HEK293 (cell line): ENCODE results near the gene CEP170B.
"Not testable (repeated sequence)": the region's sequence is repeated elsewhere in the genome, so short reads cannot be mapped to it uniquely, and the experiment has no call there.

ENCODE experiments used
- CTCF ChIA-PET: fragments of 350-600 bp; formaldehyde crosslinking; extraction: SDS; loops from one replicate; lab custom pipeline; 2021; ENCODE audit warnings: antibody characterized with exemption; lab: Yijun Ruan, JAX
- POLR2A ChIA-PET: fragments of 300-600 bp; formaldehyde crosslinking; extraction: SDS; loops from one replicate; lab custom pipeline; 2020; ENCODE audit warnings: antibody characterized with exemption, inconsistent platforms; lab: Yijun Ruan, JAX
- H3K27ac ChIP-seq: fragments of 200-500 bp; sonication (Bioruptor generic); 2 replicates; pipeline ENCODE4 v1.5.1; 2014; ENCODE audit warnings: low read depth, low read length, control low read depth, inconsistent platforms; ENCODE audit errors: extremely low read depth
- H3K36me3 ChIP-seq, 2 experiments: fragments of 200-500 bp in 1 of 2; sonication (Bioruptor generic) in 1 of 2; 1 replicate in 1 of 2; 2 replicates in 1 of 2; pipeline ENCODE4 v1.5.1; 2014 to 2017; ENCODE audit warnings: inconsistent platforms in 2 of 2, low read length in 2 of 2; ENCODE audit not compliant: control insufficient read depth in 2 of 2, insufficient read depth in 1 of 2
- H3K4me1 ChIP-seq: fragments of 200-500 bp; sonication (Bioruptor generic); 2 replicates; pipeline ENCODE4 v1.5.1; 2014; ENCODE audit warnings: mild to moderate bottlenecking, low read length, inconsistent platforms; ENCODE audit not compliant: control insufficient read depth, insufficient read depth
- H3K4me3 ChIP-seq: 2 replicates; pipeline ENCODE4 v1.5.1; 2011; ENCODE audit warnings: low read depth, mild to moderate bottlenecking, control low read depth, low read length, moderate library complexity
- H3K9me3 ChIP-seq: fragments of 200-500 bp; sonication (Bioruptor generic); 2 replicates; pipeline ENCODE4 v1.5.1; 2014; ENCODE audit warnings: low read depth, low read length, inconsistent platforms; ENCODE audit not compliant: control insufficient read depth, insufficient read depth
- EGR2 ChIP-seq: fragments of 450-650 bp; formaldehyde crosslinking; IDR thresholded peaks from 2 replicates; pipeline ENCODE4 v1.5.1; 2016; ENCODE audit warnings: low read depth, missing biosample characterization, missing genetic modification characterization
- ZNF121 ChIP-seq: fragments of 450-650 bp; formaldehyde crosslinking; IDR thresholded peaks from 2 replicates; pipeline ENCODE4 v1.5.1; 2016; ENCODE audit warnings: missing biosample characterization, missing genetic modification characterization
- ZNF510 ChIP-seq: fragments of 450-650 bp; formaldehyde crosslinking; IDR thresholded peaks from 2 replicates; pipeline ENCODE4 v1.5.1; 2018; ENCODE audit warnings: mild to moderate bottlenecking, missing genetic modification characterization, missing biosample characterization; ENCODE audit not compliant: insufficient replicate concordance
- TF ChIP-seq, protein P1 (sequence below): fragments of 450-650 bp; formaldehyde crosslinking; IDR thresholded peaks from 2 replicates; pipeline ENCODE4 v1.5.1; 2016; ENCODE audit warnings: missing biosample characterization, missing genetic modification characterization

The CEP170B gene

DNA sequence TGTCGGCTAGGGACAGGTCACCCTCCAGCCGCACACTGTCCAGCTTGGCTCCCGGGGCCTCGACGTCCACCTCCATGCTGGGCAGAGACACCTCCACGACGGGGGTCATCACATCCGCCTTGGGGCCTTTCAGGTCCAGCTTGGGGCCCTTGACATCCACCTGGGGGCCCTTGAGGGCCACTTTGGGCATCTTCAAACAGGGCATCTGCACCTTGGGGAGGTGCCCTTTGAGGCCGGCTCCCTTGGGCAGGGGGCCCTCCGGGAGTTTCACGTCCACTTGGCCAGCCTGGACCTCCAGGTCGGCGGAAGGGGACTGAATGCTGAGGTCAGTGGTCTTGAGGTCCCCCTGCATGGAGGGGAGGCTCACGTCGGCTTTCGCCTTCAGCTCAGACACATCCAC is 77.5 kb downstream of the CEP170B start (continued):
- TF ChIP-seq, protein P1, sequence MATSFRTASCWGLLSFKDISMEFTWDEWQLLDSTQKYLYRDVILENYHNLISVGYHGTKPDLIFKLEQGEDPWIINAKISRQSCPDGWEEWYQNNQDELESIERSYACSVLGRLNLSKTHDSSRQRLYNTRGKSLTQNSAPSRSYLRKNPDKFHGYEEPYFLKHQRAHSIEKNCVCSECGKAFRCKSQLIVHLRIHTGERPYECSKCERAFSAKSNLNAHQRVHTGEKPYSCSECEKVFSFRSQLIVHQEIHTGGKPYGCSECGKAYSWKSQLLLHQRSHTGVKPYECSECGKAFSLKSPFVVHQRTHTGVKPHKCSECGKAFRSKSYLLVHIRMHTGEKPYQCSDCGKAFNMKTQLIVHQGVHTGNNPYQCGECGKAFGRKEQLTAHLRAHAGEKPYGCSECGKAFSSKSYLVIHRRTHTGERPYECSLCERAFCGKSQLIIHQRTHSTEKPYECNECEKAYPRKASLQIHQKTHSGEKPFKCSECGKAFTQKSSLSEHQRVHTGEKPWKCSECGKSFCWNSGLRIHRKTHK (tag by site-specific recombination) = no peak
- TF ChIP-seq ZNF121 (tag by site-specific recombination) (no peak), ZNF510 (tag by site-specific recombination) (no peak), EGR2 (no peak)
- TF ChIP-seq, all 188 proteins: peak for 0

DNA sequence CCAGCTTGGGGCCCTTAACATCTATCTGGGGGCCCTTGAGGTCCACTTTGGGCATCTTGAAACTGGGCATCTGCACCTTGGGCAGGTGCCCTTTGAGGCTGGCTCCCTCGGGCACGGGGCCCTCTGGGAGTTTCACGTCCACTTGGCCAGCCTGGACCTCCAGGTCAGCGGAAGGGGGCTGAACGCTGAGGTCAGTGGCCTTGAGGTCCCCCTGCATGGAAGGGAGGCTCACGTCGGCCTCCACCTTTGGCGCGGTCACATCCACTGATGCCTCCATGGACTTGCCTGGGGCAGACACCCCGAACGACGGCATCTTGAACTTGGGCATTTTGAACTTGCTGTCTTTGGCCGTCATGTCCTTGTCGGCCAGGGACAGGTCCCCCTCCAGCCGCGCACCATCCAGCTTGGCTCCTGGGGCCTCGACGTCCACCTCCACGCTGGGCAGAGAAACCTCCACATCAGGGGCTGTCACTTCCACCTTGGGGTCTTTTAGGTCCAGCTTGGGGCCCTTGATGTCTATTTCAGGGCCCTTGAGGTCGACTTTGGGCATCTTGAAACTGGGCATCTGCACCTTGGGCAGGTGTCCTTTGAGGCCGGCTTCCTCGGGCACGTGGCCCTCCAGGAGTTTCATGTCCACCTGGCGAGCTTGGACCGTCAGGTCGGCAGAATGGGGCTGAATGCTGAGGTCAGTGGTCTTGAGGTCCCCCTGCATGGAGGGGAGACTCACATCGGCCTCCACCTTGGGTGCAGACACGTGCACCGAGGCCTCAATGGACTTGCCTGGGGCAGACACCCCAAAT is 78.3 kb downstream of the CEP170B start:
- H3K9me3 ChIP-seq, H3K4me1 ChIP-seq, H3K36me3 ChIP-seq, H3K27ac ChIP-seq, H3K4me3 ChIP-seq, POLR2A ChIA-PET: not testable (repeated sequence)
- CTCF ChIA-PET = interaction anchor here (0.6 kb wide), 1 partner anchor 584 kb away, joined by 3 read pairs; no protein-coding TSS in a partner anchor

DNA sequence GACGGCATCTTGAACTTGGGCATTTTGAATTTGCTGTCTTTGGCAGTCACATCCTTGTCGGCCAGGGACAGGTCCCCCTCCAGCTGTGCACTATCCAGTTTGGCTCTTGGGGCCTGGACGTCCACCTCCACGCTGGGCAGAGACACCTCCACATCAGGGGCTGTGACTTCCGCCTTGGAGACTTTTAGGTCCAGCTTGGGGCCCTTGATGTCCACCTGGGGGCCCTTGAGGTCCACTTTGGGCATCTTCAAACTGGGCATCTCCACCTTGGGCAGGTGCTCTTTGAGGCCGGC is 78.9 kb downstream of the CEP170B start:
- CTCF ChIA-PET = interaction anchor here (0.6 kb wide), 2 partner anchors 19 to 583 kb away, joined by 3 read pairs; no protein-coding TSS in a partner anchor
- H3K4me3 ChIP-seq, H3K27ac ChIP-seq, H3K9me3 ChIP-seq, POLR2A ChIA-PET, H3K4me1 ChIP-seq, H3K36me3 ChIP-seq: not testable (repeated sequence)

DNA sequence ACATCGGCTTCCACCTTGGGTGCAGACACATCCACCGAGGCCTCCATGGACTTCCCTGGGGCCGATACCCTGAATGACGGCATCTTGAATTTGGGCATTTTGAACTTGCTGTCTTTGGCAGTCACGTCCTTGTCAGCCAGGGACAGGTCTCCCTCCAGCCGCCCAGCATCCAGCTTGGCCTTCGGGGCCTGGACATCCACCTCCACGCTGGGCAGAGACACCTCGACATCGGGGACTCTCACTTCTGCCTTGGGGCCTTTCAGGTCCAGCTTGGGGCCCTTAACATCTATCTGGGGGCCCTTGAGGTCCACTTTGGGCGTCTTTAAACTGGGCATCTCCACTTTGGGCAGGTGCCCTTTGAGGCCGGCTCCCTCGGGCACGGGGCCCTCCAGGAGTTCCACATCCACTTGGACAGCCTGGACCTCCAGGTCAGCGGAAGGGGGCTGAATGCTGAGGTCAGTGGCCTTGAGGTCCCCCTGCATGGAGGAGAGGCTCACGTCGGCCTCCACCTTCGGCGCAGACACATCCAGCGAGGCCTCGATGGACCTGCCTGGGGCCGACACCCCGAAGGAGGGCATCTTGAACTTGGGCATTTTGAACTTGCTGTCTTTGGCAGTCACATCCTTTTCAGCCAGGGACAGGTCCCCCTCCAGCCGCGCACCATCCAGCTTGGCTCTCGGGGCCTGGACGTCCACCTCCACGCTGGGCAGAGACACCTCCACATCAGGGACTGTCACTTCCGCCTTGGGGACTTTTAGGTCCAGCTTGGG is 79.6 kb downstream of the CEP170B start:
- H3K27ac ChIP-seq, H3K9me3 ChIP-seq, POLR2A ChIA-PET, H3K4me1 ChIP-seq, H3K4me3 ChIP-seq, H3K36me3 ChIP-seq: not testable (repeated sequence)
- CTCF ChIA-PET = interaction anchor here (0.6 kb wide), 1 partner anchor 18 kb away, joined by 3 read pairs; no protein-coding TSS in a partner anchor

DNA sequence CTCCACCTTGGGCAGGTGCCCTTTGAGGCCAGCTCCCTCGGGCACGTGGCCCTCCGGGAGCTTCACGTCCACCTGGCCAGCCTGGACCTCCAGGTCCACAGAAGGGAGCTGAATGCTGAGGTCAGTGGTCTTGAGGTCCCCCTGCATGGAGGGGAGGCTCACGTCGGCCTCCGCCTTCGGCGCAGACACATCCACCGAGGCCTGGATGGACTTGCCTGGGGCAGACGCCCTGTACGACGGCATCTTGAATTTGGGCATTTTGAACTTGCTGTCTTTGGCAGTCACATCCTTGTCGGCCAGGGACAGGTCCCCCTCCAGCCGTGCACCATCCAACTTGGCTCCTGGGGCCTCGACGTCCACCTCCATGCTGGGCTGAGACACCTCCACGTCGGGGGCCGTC is 80.2 kb downstream of the CEP170B start:
- H3K9me3 ChIP-seq, H3K4me3 ChIP-seq, H3K36me3 ChIP-seq, CTCF ChIA-PET, POLR2A ChIA-PET, H3K27ac ChIP-seq, H3K4me1 ChIP-seq: not testable (repeated sequence)
